GM19468 (cell line): ENCODE results near the gene CBLB.

Source experiments
- ATAC-seq: cut with Tn5 transposase; IDR thresholded peaks from one replicate; pipeline ENCODE4 v1.9.1; 2021; ENCODE audit warnings: mild to moderate bottlenecking, moderate library complexity, moderate number of reproducible peaks; ENCODE audit not compliant: unreplicated experiment; ENCODE audit errors: extremely low read depth

CBLB gene

DNA sequence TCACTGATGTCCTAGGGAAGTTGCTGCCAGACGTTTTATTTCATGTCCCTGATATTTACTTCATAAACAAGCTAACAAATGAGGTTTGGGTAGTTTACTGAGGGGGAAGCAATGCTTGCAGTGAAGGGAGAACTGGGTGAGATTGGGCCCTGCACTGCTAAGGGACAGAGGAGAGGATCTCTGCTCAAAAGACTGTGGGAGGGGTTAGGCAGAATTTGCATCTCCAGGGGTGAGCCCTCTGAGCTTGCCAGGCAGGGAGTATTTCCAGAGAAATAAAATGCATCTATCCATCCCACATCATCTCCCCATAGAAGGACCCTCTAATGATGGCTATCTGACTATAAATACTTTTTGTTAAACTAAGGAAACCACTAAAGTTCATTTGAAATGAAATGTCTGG, 215.6 kb downstream of the CBLB start:
- no peak for ATAC-seq

DNA sequence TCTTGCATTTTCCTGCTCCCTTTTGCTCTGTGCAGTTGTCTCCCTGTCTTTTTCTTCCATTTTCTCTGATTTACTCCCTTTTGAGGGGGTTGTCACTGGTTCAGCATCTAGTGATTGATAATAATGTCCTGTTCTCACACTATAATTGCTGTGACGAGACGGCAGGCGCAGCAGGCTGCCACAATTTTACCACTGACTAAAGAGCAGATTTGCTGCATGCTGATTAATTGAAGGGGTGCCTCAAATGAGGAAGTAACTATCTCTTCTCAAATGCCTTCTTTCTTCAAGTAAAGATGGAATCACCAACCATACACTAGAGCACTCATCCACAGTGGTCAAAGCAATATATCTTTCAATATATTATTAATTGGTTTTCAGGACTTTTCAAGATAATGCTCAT, 219.3 kb downstream of the CBLB start:
- no peak for ATAC-seq

DNA sequence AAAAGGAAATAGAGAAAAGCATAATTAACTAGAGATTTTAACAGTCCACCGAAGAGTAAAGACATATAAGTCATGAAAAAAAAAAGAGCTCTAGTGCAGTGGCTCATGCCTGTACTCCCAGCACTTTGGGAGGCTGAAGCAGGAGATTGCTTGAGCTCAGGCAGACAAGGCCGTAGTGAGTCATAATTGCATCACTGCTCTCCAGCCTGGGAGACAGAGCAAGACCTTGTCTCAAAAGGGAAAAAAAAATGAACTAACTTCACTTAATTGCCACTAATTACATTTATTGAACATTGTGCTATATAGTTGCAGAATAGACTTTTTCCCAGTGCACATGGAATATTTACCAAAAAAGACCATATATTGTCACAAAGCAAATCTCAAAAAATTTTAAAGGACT, 221.8 kb downstream of the CBLB start:
- no peak for ATAC-seq

DNA sequence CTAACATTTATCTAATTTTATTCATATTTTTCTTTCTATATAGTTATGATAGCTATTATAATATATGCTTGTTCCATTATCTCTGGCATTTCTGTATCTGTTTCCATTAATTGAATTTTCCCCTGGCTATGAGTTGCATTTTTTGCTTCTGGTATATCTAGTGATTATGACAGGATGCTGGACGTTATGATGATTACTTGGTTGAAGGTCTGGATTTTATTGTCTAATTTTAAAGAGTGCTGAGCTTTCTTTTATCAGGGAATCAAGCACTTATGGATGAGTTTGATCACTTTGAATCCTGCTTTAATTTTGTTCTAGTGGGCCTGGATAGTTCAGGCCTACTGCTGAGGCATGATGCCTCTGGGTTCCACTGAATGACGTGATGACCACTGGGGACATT, 229.7 kb downstream of the CBLB start:
- no peak for ATAC-seq

DNA sequence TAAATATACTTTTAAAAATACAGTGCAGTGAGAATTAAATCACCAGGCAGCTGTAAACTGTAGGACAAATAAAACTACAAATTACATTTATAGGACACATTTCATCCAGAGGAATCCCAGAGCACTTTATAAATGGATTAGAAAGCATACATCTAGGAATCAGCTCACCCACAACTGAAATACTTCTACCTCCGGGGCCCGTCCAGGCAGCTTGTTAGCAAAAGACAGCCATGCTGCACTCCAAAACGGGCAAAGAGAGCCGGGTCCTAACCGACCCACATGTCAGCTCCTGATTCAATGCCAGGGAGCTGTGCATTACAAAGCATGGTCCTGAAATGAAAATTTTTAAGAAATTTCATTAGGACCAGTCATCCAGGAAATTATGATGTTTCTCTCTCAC, 234.1 kb downstream of the CBLB start:
- no peak for ATAC-seq

DNA sequence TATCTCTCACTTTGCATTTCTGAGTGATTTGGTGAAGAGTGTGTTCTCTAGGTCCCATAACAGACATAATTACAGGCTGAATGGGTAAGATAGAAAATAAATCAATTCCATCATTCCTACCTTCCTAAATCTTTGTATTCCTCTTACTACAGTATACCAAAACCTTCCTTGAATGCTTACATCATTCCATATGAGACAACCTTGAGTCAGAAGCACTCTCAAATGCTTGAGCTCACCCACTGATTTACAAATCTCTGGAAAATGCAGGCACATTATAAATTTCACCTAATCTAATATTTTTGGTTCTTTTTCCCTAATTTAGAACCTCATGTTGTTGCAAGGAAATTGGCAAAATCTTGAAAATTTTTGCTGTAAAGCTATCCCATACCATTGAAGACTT, 239.1 kb downstream of the CBLB start:
- no peak for ATAC-seq

DNA sequence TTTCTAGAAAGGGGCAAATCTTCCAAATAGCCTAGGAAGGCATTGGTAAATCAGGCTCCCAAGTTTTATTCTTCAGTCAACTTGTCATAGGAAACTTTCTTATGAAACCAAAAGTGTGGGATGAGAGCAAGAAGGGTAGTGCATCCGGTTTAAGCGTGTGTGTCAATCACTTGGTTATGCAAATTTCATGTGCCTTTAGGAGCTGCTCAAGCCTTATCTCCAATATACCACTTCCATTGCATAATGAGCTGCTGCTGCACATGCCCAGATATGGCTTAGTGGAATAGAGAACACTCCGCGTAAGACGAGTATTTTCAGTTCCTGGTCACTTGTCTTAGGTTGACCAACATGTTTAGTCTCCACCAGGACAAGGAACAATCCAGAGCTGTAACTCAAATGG, 242.1 kb downstream of the CBLB start:
- no peak for ATAC-seq

DNA sequence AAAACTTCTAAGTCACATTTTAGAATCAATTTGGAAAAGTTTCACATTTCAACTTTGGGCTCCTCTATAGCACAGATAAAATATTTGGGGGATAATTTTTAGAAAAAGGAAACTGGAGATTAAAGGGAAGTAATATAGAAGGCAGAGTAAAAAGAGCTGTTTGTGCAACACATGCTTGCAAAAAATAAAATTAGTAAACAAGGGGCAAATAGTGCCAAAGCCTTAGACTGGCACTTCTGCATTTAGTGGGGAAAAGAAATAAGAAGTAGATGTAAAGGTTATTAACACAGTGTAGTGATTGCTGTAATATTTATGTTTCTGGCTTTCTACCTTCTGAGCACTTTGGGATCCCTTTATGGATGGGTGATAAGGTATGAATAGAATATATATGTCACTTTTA, 246.6 kb downstream of the CBLB start:
- ATAC-seq: no peak

DNA sequence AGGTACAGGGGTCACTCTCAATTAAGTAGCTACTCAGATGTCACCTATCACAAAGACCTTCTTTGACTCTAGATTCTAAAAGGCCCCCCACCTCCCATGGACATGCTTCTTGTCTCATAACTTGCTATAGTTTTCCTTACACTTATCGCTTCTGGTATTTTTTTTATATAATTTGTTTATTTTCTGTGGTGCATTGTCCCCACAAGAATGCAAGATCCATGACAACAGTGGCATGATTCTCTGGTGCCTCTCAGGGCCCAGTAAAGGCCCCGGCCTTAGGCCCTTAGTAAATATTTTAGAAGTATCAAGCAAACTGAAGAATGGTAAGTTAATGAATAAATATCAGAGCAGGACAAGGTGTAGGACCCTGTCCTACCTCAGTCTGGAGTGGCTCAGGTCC, 248.6 kb downstream of the CBLB start:
- ATAC-seq: no peak

DNA sequence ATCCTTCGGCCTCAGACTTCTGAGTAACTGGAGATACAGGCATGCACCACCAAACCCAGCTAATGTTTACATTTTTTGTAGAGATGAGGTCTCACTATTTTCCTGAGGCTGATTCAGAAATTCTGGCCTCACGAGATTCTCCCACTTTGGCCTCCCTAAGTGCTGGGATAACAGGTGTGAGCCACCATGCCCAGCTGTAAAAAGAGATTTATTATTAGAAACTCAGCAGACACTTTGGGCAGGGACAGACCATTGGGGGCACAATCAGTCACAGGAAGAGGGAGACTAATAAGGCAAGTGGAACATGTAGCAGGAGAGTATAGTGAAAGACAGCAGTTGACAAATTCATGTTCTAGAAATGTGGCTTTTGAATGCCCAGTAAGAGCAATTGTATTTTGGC, 249.2 kb downstream of the CBLB start:
- ATAC-seq: no peak

DNA sequence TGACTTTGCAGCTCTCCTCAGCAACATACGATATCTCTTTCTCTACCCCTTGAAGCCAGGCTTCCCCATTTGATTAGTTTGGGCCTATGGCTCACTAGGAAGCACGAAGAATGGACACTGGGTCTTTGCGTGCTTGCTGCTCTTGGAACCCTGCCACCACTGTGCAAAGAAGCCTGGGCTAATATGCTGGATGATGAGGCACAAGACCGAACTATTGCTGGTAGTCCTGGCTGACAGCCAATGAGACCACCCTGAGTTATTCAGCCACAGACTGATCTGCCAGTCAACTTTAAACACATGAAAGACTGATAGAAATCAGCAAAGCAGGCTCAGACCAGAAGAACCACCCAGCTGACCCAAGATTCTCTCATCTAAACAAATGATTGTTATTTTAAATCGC, 250.3 kb downstream of the CBLB start:
- ATAC-seq: no peak

DNA sequence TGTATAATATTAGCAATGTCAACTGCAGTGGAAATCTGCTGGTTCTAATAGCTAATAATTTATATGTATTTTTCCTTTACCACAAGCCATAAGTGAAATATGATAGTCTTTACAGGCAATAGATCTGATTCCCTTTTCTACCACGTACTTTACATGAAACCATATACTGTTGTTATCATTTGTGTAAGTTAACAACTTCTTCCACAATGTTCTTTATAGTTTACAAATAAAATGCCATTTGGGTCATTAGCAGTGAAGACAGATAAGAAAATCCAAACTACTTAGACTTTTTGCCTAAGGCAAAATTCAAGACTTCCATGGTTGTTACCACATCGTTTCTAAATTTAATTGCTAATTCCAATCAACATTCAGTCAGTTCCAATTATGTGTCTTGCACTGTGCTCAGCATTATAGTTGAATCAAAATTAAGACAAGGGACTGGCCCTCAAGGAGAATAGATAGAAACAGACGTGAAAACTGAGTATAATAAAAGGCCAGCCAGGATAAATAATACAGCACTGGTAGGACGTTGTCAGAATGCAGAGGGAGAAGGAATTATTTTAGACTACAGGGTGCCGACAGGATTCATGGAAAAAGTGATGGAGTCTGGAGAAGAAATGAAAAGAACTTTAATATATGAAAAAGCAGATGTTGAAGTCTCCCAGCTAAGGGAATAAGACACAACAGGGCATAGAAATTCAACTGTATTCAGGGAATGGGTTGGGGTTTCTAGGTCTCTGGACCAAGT, 252.3 kb downstream of the CBLB start:
- no peak for ATAC-seq

DNA sequence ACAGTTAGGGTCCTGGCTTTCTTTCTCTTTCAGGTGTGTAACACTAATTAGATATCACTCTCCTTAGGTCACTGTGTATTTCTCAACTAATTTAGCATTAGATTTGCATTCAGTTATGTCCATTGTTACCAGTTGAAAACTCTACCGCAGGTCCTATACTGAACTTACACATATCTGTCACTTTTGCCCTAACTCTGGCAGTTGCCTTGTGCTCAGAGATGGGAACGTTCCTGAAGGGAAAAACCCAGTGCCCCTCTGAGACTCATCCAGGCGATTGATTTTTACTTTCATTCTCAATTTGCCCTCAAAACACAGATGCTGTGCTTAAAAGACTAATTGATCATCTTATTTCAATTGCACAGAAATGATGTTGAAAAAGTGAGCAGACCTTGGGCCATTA, 253.0 kb downstream of the CBLB start:
- no peak for ATAC-seq

DNA sequence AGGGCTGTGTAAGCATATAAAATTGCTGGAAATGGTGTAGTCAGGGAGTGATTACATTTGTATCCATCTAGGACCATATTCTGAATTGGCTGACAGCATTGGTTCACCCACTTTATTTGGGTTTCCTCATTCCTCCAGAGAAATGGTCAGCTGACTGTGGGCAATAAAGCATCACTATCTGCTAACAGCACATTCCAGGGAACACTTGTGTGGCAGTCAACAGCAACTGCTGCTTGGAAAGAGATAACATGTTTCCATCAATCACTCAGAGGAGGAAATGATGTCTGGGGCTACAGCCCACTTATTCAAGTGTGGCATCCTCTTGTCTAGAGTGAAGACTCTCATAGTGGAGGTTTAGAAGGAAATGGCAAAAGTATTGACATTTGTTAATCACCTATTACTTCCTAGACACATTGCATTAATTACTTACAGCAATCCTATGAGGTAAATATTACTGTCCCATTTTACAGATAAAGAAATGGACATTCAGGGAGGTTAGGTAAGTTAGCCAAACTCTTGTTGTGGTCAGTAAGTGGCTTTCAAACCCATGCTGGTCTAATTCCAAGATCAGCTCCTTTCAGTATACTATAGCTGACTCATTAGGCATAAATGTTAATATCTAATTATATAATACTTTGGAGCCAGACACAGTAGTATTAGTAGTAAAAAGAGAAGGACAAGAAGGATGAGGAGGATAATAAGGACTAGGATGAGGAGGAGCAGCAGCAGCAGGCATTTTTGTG, 254.4 kb downstream of the CBLB start:
- ATAC-seq: no peak

DNA sequence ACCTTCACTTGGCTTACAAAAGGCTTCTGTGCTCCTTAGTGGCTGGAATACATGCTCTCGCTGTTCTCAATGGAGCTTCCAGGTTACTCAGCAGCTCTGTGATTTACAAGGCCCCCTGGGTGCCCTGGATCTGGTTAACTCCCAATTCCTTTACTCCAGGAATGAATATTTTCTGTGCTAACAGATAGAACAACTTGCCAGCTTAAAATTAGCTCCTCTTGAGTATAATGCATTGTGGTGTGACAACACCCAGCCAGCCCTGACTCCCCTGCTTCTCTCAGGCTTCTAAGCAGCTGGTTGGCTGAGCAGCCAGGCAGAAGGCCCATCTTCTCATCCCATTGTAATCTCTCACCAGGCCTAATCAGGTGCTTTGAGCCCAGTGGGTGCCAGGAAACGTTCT, 255.7 kb downstream of the CBLB start:
- ATAC-seq: no peak

DNA sequence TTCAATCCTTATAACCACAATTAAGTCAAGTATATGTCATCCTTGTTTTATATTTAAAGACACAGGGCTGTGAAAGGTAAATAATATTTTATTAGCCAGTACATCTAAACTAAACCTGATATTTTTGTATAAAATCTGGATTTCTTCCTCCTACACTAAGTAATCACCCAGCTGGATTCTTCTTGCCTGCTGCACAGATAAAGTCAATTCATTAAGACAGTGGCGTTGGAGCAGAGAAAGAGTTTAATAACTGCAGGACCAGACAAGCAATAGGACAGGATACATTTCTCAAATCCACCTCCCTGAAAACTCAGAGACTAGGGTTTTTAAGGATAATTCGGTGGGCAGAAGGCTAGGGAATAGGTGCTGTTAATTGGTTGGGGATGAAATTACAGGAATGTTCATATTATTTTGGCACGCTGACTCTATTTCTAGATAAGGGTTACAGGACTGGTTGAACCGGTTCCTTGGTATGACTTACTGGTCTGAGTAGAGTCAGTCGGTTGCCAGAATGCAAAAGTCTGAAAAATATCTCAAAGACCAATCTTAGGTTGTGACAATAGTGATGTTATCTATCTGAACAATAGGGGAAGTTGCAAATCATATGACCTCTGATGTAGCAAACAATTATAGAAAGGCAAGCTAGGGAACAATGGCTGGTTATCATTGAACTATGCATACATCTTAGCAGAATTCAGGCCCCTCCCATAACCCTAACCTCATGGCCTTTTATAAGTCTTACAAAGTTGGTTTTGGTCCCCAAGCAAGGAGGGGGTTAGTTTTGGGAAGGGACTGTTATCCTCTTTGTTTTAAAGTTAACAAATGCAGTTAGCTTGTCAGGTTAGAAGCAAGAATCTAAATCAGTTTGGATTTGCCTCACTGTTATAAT, 257.3 kb downstream of the CBLB start:
- no peak for ATAC-seq

DNA sequence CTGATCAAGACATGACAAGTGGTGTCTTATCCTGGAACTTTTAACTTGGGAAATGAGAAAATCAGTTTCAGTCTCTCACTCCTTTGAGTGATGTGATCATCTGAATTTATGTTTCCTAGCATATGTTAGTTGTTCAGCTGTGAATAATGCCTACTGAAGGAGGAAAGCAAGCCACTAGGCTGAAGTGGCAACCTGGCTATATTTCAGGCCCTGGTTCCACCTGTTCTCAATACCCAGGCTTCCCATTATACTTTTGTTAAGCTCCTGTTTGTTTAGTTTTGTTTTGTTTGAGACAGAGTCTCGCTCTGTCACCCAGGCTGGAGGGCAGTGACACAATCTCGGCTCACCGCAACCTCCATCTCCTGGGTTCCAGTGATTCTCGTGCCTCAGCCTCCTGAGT, 258.3 kb downstream of the CBLB start:
- ATAC-seq: no peak

DNA sequence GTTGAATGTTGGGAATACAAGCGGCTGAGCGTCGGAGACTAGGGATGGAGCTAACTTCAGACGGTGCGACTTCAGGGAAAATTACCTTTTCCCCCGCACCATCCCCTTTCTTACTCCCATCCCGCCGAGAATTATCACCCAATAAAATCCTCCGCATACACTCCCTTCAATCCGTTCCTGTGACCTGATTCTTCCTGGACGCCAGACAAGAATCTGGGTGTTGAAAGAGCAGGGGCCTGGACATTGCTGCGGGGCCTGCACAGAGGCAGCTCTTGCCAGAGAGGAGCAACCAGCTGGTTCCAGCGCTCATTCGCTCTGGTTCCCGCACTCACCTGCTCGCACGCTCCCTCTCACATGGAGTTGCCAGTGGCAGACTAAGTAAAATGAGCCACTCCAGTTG, 260.2 kb downstream of the CBLB start:
- ATAC-seq: no peak

DNA sequence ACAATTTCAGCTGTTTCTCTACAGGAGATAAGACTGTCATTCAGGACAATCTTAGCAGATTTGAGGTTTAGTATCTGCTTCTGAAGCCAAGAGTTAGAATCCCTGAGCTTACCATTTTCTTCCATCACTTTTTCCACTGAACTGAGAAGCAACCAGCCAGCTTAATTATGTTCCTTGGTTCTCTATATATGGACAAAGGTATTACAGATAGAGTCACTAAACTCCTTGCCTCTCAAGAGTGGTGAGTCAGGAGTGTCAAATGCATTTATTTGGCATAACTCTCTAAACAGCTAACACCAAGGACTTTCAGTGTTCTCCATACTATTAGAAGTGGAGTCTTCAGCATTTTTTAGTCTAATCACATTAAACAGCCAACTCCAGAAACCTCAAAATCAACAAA, 262.8 kb downstream of the CBLB start:
- no peak for ATAC-seq
